ENCODE results near the gene MED12L. TPM values are rescaled to one million over a fixed set of nuclear protein-coding genes. Genes with fewer than 3 reads are reported as not detected.
A peak's percentile ranks its signal among the peaks of the same experiment; 100 is the strongest.

MED12L gene
- total RNA-seq, 4 donors from 2014 or later, result 0.51 to 12.7 (median 3.1) TPM

- H3K36me3 ChIP-seq, result no peaks in the 10 kb centered on the region
- DNase-seq, result no peak
- no peaks in the 10 kb centered on the region for H3K4me1 ChIP-seq
- H3K27me3 ChIP-seq, result no peaks in the 10 kb centered on the region
- no peaks in the 10 kb centered on the region for H3K9me3 ChIP-seq
- H3K27ac ChIP-seq, result no peak overlapping the region
- intact Hi-C loops (cut with DNase I; ENCODE audit: low total_unique reads), result no loop called here
- TF ChIP-seq POLR2A (IDR thresholded peaks at IDR 0.05), result no peak
- TF ChIP-seq CTCF (IDR thresholded peaks at IDR 0.05), result no peak
- no peak overlapping the region for H3K4me3 ChIP-seq
These were observed 69.1 kb downstream of the MED12L start for GRCh38 chr3:151154566-151154965.

GRCh38 chr3:151155409-151156128 is 70.1 kb downstream of the MED12L start:
- TF ChIP-seq CTCF (IDR thresholded peaks at IDR 0.05) (no peak), POLR2A (IDR thresholded peaks at IDR 0.05) (no peak)
- Histone ChIP-seq H3K36me3 (no peaks in the 10 kb centered on the region), H3K4me1 (no peaks in the 10 kb centered on the region), H3K4me3 (no peak overlapping the region), H3K27ac (no peak overlapping the region), H3K9me3 (no peaks in the 10 kb centered on the region), H3K27me3 (no peaks in the 10 kb centered on the region)
- intact Hi-C loops (cut with DNase I; ENCODE audit: low total_unique reads), result no loop called here
- DNase-seq, result no peak

GRCh38 chr3:151156618-151157216 is 71.3 kb downstream of the MED12L start:
- DNase-seq, result no peak
- no peaks in the 10 kb centered on the region for H3K9me3 ChIP-seq
- H3K27ac ChIP-seq, result no peak overlapping the region
- H3K36me3 ChIP-seq, result no peaks in the 10 kb centered on the region
- H3K4me1 ChIP-seq, result no peaks in the 10 kb centered on the region
- H3K27me3 ChIP-seq, result no peaks in the 10 kb centered on the region
- intact Hi-C loops (cut with DNase I; ENCODE audit: low total_unique reads), result no loop called here
- no peak for TF ChIP-seq POLR2A (IDR thresholded peaks at IDR 0.05)
- peak in 2 of 4 experiments; percentile 20 to 25 for TF ChIP-seq CTCF (IDR thresholded peaks at IDR 0.05)
- H3K4me3 ChIP-seq, result no peak overlapping the region

GRCh38 chr3:151159806-151160205 is 74.3 kb downstream of the MED12L start:
- no peak for DNase-seq
- Histone ChIP-seq H3K27ac (no peak overlapping the region), H3K4me3 (no peak overlapping the region), H3K4me1 (no peaks in the 10 kb centered on the region), H3K9me3 (no peaks in the 10 kb centered on the region), H3K27me3 (no peaks in the 10 kb centered on the region), H3K36me3 (no peaks in the 10 kb centered on the region)
- intact Hi-C loops (cut with DNase I; ENCODE audit: low total_unique reads), result no loop called here
- no peak for TF ChIP-seq CTCF (IDR thresholded peaks at IDR 0.05)
- TF ChIP-seq POLR2A (IDR thresholded peaks at IDR 0.05), result no peak

GRCh38 chr3:151165226-151165625 is 79.8 kb downstream of the MED12L start:
- no peak overlapping the region for H3K27ac ChIP-seq
- no peak for TF ChIP-seq POLR2A (IDR thresholded peaks at IDR 0.05)
- no peak for TF ChIP-seq CTCF (IDR thresholded peaks at IDR 0.05)
- no peaks in the 10 kb centered on the region for H3K36me3 ChIP-seq
- no peaks in the 10 kb centered on the region for H3K4me1 ChIP-seq
- no peaks in the 10 kb centered on the region for H3K9me3 ChIP-seq
- intact Hi-C loops (cut with DNase I; ENCODE audit: low total_unique reads), result no loop called here
- no peaks in the 10 kb centered on the region for H3K27me3 ChIP-seq
- no peak for DNase-seq
- H3K4me3 ChIP-seq, result no peak overlapping the region
